ENCODE measurements around the gene BPHL. TPM values are rescaled to one million over a fixed set of nuclear protein-coding genes. Genes with fewer than 3 reads are reported as not detected.
A peak's percentile ranks its signal among the peaks of the same experiment; 100 is the strongest.

BPHL gene
- total RNA-seq, 4 donors from 2014 or later, result 6.7 to 21.6 (median 12.6) TPM

DNA sequence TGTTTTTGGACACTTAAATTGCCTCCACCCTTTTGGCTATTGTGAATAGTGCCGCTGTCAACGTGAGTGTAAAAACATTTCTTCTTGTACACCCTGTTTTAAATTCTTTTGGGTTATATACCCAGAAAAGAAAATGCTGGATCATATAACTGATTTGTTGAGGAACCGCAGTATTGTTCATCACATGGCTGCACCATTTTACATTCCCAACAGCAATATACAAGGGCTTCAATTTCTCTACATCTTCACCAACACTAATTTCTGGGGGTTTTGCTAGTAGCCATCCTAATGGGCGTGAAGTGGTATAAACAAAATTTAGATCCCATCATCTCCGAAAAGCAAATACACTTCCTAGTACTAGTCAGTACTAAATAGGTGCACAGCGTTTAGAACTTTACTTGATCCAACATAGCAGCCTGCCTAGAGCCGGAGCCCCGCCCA, 579 bp upstream of the BPHL start:
- DNase-seq (ENCODE audit: low spot score in 2 of 2), result no peak
- TF ChIP-seq, protein P1, sequence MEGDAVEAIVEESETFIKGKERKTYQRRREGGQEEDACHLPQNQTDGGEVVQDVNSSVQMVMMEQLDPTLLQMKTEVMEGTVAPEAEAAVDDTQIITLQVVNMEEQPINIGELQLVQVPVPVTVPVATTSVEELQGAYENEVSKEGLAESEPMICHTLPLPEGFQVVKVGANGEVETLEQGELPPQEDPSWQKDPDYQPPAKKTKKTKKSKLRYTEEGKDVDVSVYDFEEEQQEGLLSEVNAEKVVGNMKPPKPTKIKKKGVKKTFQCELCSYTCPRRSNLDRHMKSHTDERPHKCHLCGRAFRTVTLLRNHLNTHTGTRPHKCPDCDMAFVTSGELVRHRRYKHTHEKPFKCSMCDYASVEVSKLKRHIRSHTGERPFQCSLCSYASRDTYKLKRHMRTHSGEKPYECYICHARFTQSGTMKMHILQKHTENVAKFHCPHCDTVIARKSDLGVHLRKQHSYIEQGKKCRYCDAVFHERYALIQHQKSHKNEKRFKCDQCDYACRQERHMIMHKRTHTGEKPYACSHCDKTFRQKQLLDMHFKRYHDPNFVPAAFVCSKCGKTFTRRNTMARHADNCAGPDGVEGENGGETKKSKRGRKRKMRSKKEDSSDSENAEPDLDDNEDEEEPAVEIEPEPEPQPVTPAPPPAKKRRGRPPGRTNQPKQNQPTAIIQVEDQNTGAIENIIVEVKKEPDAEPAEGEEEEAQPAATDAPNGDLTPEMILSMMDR (IDR thresholded peaks at IDR 0.05), result no peak
- no peak for TF ChIP-seq POLR2A (IDR thresholded peaks at IDR 0.05)
- Histone ChIP-seq H3K4me1 (peaks cover 0 to 25% (median 9%) of the 10 kb centered on the region in 4 donors), H3K4me3 (peak overlapping the region; percentile 66 to 98 (median 80)), H3K27ac (peak overlapping the region; percentile 88 to 93 (median 90)), H3K9me3 (no peaks in the 10 kb centered on the region), H3K36me3 (peaks cover 0 to 26% (median under 1%) of the 10 kb centered on the region in 3 donors), H3K27me3 (no peaks in the 10 kb centered on the region)
- WGBS, 2 donors, result 16 to 19% methylated on average over 8 of the region's 8 CpGs

DNA sequence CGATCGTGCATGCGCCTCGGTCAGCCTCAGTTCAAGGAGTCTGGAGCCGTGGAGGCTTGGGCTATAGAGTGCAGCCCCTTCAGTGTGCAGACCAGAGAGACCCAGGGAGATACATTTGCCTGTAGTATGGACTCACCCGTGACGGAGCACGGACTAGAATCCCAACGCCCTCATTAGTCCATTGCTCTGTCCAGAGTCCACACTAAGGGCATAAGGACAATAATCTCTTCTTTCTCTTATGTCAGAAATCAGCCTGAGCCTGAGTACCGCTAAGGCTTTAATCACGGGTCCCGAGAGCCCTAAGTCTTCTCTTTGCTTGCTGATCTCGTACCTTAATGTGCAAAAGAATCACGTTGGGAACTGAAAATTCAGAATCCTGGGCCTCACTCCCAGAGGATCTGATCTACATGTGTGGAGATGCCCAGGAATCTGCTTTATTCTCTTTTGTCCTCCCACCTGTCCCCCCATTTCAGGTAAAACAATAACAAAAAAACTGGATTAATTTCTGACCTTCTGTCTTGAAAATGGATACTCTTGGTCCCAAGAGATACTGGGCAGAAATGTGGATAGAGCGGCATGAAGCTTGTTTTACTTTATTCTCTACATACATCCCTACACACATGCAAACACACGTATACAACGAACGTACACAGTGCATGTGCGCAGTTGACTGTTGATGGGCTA, 671 bp downstream of the BPHL start:
- no peaks in the 10 kb centered on the region for H3K9me3 ChIP-seq
- no peak for DNase-seq (ENCODE audit: low spot score in 2 of 2)
- H3K36me3 ChIP-seq, result peaks cover 0 to 14% (median 0%) of the 10 kb centered on the region in 3 donors
- H3K4me3 ChIP-seq, result peak overlapping the region; percentile 66 to 98 (median 80)
- H3K27me3 ChIP-seq, result no peaks in the 10 kb centered on the region
- 22 to 28% methylated on average over 15 to 19 of the region's 19 CpGs for WGBS, 2 donors
- H3K27ac ChIP-seq, result peak overlapping the region; percentile 88 to 93 (median 90)
- H3K4me1 ChIP-seq, result peaks cover 0 to 33% (median 9%) of the 10 kb centered on the region in 4 donors
- TF ChIP-seq EP300 (IDR thresholded peaks at IDR 0.05), result no peak

DNA sequence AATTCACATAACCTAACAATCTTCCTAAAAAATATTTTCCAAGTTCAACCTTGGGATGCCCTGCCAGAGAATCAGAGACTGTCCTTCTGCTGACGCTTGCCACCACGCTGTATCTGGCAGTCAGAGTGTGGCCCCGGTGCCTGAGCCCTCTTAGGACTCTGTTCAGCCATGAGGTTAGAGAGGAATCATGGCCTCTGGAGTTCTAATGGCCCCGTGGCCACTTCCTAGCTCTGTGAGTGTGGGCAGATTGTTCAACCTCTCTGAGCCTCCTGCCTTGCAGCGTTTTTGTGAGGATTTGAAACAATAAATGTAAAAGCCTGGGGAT, 2.2 kb downstream of the BPHL start:
- TF ChIP-seq EP300 (IDR thresholded peaks at IDR 0.05), result no peak
- TF ChIP-seq, protein P1 (IDR thresholded peaks at IDR 0.05), result no peak
- TF ChIP-seq POLR2A (IDR thresholded peaks at IDR 0.05), result no peak
- WGBS, 2 donors, result 85 to 89% methylated on average over 5 of the region's 5 CpGs
- Histone ChIP-seq H3K4me3 (no peak overlapping the region), H3K36me3 (no peaks in the 10 kb centered on the region), H3K27ac (no peak overlapping the region), H3K9me3 (no peaks in the 10 kb centered on the region), H3K27me3 (no peaks in the 10 kb centered on the region), H3K4me1 (peaks cover 0 to 33% (median 9%) of the 10 kb centered on the region in 4 donors)
- no peak for DNase-seq (ENCODE audit: low spot score in 2 of 2)

DNA sequence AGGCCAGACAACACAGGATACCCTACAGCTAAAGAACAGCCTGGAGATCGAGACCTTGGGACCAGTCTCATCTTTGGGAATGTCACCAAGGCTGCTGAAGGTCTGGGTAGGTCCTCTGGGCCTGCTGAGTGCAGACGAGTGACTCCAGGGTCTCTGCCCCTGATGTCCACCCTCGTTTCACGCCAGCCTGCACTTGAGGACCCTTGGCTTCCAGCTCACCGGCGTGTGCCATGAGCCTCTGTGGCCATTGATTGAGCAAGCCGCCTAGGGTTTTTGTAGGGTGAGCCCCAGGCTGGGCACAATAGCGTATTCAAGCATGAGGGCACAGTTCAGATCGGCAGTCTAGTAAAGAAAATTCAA, 4.3 kb downstream of the BPHL start:
- no peaks in the 10 kb centered on the region for H3K36me3 ChIP-seq
- peaks cover 0 to 24% (median 6%) of the 10 kb centered on the region in 4 donors for H3K4me1 ChIP-seq
- H3K4me3 ChIP-seq, result no peak overlapping the region
- DNase-seq (ENCODE audit: low spot score in 2 of 2), result no peak
- 61 to 76% methylated on average over 8 to 9 of the region's 9 CpGs for WGBS, 2 donors
- H3K27me3 ChIP-seq, result no peaks in the 10 kb centered on the region
- H3K27ac ChIP-seq, result peak overlapping the region in 1 of 4 donors; percentile 47
- H3K9me3 ChIP-seq, result no peaks in the 10 kb centered on the region
- TF ChIP-seq POLR2A (IDR thresholded peaks at IDR 0.05) (no peak), EP300 (IDR thresholded peaks at IDR 0.05) (no peak)
- TF ChIP-seq, protein P1 (IDR thresholded peaks at IDR 0.05), result no peak

DNA sequence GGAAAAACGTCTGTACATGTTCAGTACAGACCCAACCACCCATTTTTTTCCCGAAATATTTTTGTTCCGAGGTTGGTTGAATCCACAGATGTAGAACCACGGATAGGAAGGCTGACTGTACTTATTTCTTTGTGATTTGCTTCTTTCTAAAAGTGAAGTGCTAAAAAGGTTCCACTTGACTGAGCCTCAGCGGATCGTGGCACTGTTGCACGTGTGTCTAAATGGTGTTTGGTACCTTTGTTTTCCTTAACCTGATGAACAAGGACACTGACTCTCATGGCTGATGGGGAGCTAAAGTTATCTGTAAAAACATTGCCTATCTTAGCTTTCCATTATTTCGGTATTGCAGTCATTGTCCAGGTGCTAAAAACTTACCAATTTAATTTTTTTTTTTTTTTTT, 6.2 kb downstream of the BPHL start:
- H3K4me1 ChIP-seq, result peaks cover 0 to 14% (median under 1%) of the 10 kb centered on the region in 4 donors
- TF ChIP-seq, protein P1 (IDR thresholded peaks at IDR 0.05), result no peak
- WGBS, 2 donors, result 87 to 89% methylated on average over 8 of the region's 8 CpGs
- no peaks in the 10 kb centered on the region for H3K27me3 ChIP-seq
- DNase-seq (ENCODE audit: low spot score in 2 of 2), result no peak
- H3K27ac ChIP-seq, result no peak overlapping the region
- no peaks in the 10 kb centered on the region for H3K9me3 ChIP-seq
- H3K4me3 ChIP-seq, result no peak overlapping the region
- H3K36me3 ChIP-seq, result peaks cover 0 to 14% (median 0%) of the 10 kb centered on the region in 3 donors

Data from tibial nerve (tissue), 4 donors.